Liver (tissue), 9 donors: ENCODE results near the gene TJP2. TPM values are rescaled to one million over a fixed set of nuclear protein-coding genes. Genes with fewer than 3 reads are reported as not detected.
A peak's percentile ranks its signal among the peaks of the same experiment; 100 is the strongest.

Experiments
- DNase-seq: peaks from one replicate; pipeline ENCODE4 v3.0.0-alpha.2; 2017; ENCODE audit warnings: low spot score
- H3K27ac ChIP-seq, 2 donors: one replicate each; pipeline ENCODE4 v1.7.0; 2013; ENCODE audit warnings: inconsistent platforms in 2 of 2, low read length in 2 of 2, control low read depth in 1 of 2, low read depth in 1 of 2, mild to moderate bottlenecking in 1 of 2
- H3K27me3 ChIP-seq, 4 donors: one replicate each; pipeline versions ENCODE4 v1.6.1 to v1.7.0; 2013; ENCODE audit warnings: low read length in 3 of 4, inconsistent platforms in 1 of 4, mild to moderate bottlenecking in 1 of 4, moderate library complexity in 1 of 4; ENCODE audit not compliant: control insufficient read depth in 4 of 4, insufficient read depth in 4 of 4
- H3K36me3 ChIP-seq, 4 donors: one replicate each; pipeline versions ENCODE4 v1.6.1 to v1.7.0; 2013; ENCODE audit warnings: low read length in 3 of 4, mild to moderate bottlenecking in 3 of 4, low read depth in 1 of 4, moderate library complexity in 1 of 4; ENCODE audit not compliant: control insufficient read depth in 4 of 4, insufficient read depth in 3 of 4
- H3K4me1 ChIP-seq, 4 donors: one replicate each; pipeline versions ENCODE4 v1.6.1 to v1.7.0; 2013; ENCODE audit warnings: low read length in 3 of 4, mild to moderate bottlenecking in 3 of 4, moderate library complexity in 1 of 4; ENCODE audit not compliant: control insufficient read depth in 4 of 4, insufficient read depth in 4 of 4
- H3K4me3 ChIP-seq, 3 donors: one replicate each; pipeline versions ENCODE4 v1.6.1 to v1.7.0; 2013; ENCODE audit warnings: low read length in 3 of 3, control low read depth in 1 of 3, low read depth in 1 of 3, mild to moderate bottlenecking in 1 of 3
- H3K9ac ChIP-seq, 2 donors: one replicate each; pipeline ENCODE4 v1.7.0; 2013; ENCODE audit warnings: low read length in 2 of 2, mild to moderate bottlenecking in 2 of 2, moderate library complexity in 2 of 2, control low read depth in 1 of 2, low read depth in 1 of 2
- H3K9me3 ChIP-seq, 4 donors: one replicate each; pipeline versions ENCODE4 v1.6.1 to v1.7.0; 2013; ENCODE audit warnings: low read length in 3 of 4; ENCODE audit not compliant: control insufficient read depth in 4 of 4
- FOXA1 ChIP-seq: IDR thresholded peaks from 2 replicates; pipeline ENCODE4 v1.6.1; 2016; ENCODE audit warnings: antibody characterized with exemption
- FOXA2 ChIP-seq: IDR thresholded peaks from 2 replicates; pipeline ENCODE4 v1.6.1; 2016; ENCODE audit warnings: antibody characterized with exemption
- GABPA ChIP-seq, 2 donors: IDR thresholded peaks in 1 of 2; conservative IDR thresholded peaks in 1 of 2; 2 replicates each; pipeline ENCODE4 v1.6.1; 2016; ENCODE audit warnings: antibody characterized with exemption in 2 of 2, mild to moderate bottlenecking in 1 of 2, moderate library complexity in 1 of 2
- HNF4A ChIP-seq, 2 donors: conservative IDR thresholded peaks; 2 replicates each; pipeline ENCODE4 v1.6.1; 2016; ENCODE audit warnings: antibody characterized with exemption in 2 of 2, mild to moderate bottlenecking in 2 of 2
- JUND ChIP-seq, 2 donors: IDR thresholded peaks; 2 replicates each; pipeline ENCODE4 v1.6.1; 2016; ENCODE audit warnings: antibody characterized with exemption in 2 of 2
- NR2F2 ChIP-seq: IDR thresholded peaks from 2 replicates; pipeline ENCODE4 v1.6.1; 2016; ENCODE audit warnings: antibody characterized with exemption
- RAD21 ChIP-seq, 2 donors: IDR thresholded peaks; 2 replicates each; pipeline ENCODE4 v1.6.1; 2016; ENCODE audit warnings: antibody characterized with exemption in 2 of 2, mild to moderate bottlenecking in 2 of 2
- RXRA ChIP-seq, 2 donors: IDR thresholded peaks; 2 replicates each; pipeline ENCODE4 v1.6.1; 2017 to 2018; ENCODE audit warnings: antibody characterized with exemption in 2 of 2, mild to moderate bottlenecking in 1 of 2
- SP1 ChIP-seq: IDR thresholded peaks from 2 replicates; pipeline ENCODE4 v1.6.1; 2018; ENCODE audit warnings: antibody characterized with exemption, mild to moderate bottlenecking
- TAF1 ChIP-seq: conservative IDR thresholded peaks from 2 replicates; pipeline ENCODE4 v1.6.1; 2016; ENCODE audit warnings: antibody characterized with exemption, mild to moderate bottlenecking
- WGBS: extraction: QIAGEN DNeasy Blood & Tissue Kit; methylation state at CpG from one replicate; pipeline ENCODE4 v1.1.7; 2013; 5-methylcytosine and 5-hydroxymethylcytosine counted together
- polyA plus RNA-seq, 2 donors: library from polyadenylated mRNA; stranded (reverse) in 1 of 2; unstranded in 1 of 2; fragments of 200-250 nt in 1 of 2; fragments of >200 nt in 1 of 2; fragmentation: Nextera tagmentation in 1 of 2; extraction: Ambion mirVana in 1 of 2; gene quantifications; one replicate each; pipeline versions ENCODE4 v1.2.1 to v1.2.3, GENCODE V29; 2013 to 2015
- total RNA-seq, 2 donors: library from RNA; depleted of rRNA; stranded (reverse); fragments of >200 nt; gene quantifications; one replicate each; pipeline ENCODE4 v1.2.3, GENCODE V29; 2014
- TF ChIP-seq, protein P1 (sequence below): IDR thresholded peaks from 2 replicates; pipeline ENCODE4 v1.6.1; 2016; ENCODE audit warnings: antibody characterized with exemption, mild to moderate bottlenecking
- TF ChIP-seq, protein P2 (sequence below): IDR thresholded peaks from 2 replicates; pipeline ENCODE4 v1.6.1; 2016; ENCODE audit warnings: antibody characterized with exemption
- TF ChIP-seq, protein P3 (sequence below): fragments of 150-350 bp; IDR thresholded peaks from 2 replicates; pipeline ENCODE4 v1.5.1; 2017; ENCODE audit warnings: improper control_type of control experiment, low read depth, low read length; ENCODE audit not compliant: missing input control
- TF ChIP-seq, protein P4 (sequence below): IDR thresholded peaks from 2 replicates; pipeline ENCODE4 v1.6.1; 2016; ENCODE audit warnings: antibody characterized with exemption
- donor health status: healthy.
- donor health status: healthy.
- donor health status: healthy.
- donor health status: healthy.
- donor health status: healthy.

The TJP2 gene
- total and polyA plus RNA-seq, 4 donors, result 23.2 to 74.0 (median 32.6) TPM

DNA sequence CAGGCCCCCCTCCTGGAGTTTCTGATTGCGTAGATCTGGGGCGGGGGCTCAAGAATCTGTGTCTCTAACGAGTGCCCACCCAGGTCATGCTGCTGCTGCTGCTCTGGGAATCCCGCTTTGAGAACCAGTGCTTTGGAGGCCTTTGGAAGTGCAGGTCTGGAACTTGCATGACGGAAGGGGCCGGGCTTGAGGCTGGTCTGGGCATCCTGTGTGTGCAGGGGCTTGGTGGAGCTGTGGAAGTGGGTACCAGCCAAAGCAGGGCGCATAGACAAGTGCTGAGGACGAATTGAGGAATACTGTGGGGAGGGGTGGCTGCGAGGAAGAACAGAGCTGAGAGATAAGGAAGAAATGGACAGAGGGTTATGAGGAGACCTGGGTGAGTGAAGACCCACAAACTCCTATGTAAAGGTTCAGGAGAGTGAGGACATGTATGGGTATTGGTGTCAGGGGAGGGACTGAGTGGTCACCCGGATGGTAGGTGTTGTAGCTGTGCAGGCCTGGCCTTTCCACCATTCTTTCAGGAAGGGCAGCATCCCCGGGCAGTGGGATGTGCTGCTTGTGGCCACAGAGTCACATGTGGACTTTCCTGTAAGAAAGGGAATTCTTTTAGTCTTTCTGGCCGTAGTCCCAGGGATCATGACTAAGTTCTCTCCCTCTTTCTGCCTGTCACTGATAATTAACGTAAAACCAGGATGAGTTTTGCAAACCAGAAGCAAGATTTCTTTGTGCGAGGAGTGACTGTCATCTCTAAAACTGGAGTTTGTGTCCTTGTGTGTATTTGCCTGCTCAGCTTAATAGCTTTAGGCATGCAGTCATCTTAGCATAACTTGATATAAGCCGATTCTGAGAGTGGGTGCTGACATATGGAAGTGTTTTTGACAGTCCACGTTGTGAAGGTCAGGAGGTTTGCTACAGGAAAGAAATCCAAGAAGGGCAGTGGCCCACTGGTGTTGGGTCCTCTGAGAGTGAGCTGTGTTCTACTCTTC is 43.3 kb upstream of the TJP2 start:
- 75% methylated on average over 16 of the region's 16 CpGs for whole genome bisulfite sequencing
- DNase-seq, result no peak
- Histone ChIP-seq H3K27ac (peak overlapping the region in 1 of 2 donors; percentile 31), H3K4me1 (peaks cover 1 to 9% (median 7%) of the 10 kb centered on the region in 4 donors), H3K9me3 (no peaks in the 10 kb centered on the region), H3K4me3 (no peak overlapping the region), H3K27me3 (no peaks in the 10 kb centered on the region), H3K9ac (no peak overlapping the region), H3K36me3 (peaks cover 0 to 5% (median 2%) of the 10 kb centered on the region in 4 donors)
- TF ChIP-seq, protein P1, sequence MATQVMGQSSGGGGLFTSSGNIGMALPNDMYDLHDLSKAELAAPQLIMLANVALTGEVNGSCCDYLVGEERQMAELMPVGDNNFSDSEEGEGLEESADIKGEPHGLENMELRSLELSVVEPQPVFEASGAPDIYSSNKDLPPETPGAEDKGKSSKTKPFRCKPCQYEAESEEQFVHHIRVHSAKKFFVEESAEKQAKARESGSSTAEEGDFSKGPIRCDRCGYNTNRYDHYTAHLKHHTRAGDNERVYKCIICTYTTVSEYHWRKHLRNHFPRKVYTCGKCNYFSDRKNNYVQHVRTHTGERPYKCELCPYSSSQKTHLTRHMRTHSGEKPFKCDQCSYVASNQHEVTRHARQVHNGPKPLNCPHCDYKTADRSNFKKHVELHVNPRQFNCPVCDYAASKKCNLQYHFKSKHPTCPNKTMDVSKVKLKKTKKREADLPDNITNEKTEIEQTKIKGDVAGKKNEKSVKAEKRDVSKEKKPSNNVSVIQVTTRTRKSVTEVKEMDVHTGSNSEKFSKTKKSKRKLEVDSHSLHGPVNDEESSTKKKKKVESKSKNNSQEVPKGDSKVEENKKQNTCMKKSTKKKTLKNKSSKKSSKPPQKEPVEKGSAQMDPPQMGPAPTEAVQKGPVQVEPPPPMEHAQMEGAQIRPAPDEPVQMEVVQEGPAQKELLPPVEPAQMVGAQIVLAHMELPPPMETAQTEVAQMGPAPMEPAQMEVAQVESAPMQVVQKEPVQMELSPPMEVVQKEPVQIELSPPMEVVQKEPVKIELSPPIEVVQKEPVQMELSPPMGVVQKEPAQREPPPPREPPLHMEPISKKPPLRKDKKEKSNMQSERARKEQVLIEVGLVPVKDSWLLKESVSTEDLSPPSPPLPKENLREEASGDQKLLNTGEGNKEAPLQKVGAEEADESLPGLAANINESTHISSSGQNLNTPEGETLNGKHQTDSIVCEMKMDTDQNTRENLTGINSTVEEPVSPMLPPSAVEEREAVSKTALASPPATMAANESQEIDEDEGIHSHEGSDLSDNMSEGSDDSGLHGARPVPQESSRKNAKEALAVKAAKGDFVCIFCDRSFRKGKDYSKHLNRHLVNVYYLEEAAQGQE, result no peak
- TF ChIP-seq GABPA (IDR thresholded peaks at IDR 0.05 in 1 of 2, conservative IDR thresholded peaks at IDR 0.05 in 1 of 2), result no peak
- no peak for TF ChIP-seq NR2F2
- no peak for TF ChIP-seq FOXA2
- no peak for TF ChIP-seq FOXA1
- no peak for TF ChIP-seq RXRA (IDR thresholded peaks at IDR 0.05)
- no peak for TF ChIP-seq RAD21 (IDR thresholded peaks at IDR 0.05)
- no peak for TF ChIP-seq HNF4A (conservative IDR thresholded peaks at IDR 0.05)
- TF ChIP-seq, protein P2, sequence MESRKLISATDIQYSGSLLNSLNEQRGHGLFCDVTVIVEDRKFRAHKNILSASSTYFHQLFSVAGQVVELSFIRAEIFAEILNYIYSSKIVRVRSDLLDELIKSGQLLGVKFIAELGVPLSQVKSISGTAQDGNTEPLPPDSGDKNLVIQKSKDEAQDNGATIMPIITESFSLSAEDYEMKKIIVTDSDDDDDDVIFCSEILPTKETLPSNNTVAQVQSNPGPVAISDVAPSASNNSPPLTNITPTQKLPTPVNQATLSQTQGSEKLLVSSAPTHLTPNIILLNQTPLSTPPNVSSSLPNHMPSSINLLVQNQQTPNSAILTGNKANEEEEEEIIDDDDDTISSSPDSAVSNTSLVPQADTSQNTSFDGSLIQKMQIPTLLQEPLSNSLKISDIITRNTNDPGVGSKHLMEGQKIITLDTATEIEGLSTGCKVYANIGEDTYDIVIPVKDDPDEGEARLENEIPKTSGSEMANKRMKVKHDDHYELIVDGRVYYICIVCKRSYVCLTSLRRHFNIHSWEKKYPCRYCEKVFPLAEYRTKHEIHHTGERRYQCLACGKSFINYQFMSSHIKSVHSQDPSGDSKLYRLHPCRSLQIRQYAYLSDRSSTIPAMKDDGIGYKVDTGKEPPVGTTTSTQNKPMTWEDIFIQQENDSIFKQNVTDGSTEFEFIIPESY, result no peak
- TF ChIP-seq TAF1, result no peak
- no peak for TF ChIP-seq SP1
- TF ChIP-seq, protein P3, sequence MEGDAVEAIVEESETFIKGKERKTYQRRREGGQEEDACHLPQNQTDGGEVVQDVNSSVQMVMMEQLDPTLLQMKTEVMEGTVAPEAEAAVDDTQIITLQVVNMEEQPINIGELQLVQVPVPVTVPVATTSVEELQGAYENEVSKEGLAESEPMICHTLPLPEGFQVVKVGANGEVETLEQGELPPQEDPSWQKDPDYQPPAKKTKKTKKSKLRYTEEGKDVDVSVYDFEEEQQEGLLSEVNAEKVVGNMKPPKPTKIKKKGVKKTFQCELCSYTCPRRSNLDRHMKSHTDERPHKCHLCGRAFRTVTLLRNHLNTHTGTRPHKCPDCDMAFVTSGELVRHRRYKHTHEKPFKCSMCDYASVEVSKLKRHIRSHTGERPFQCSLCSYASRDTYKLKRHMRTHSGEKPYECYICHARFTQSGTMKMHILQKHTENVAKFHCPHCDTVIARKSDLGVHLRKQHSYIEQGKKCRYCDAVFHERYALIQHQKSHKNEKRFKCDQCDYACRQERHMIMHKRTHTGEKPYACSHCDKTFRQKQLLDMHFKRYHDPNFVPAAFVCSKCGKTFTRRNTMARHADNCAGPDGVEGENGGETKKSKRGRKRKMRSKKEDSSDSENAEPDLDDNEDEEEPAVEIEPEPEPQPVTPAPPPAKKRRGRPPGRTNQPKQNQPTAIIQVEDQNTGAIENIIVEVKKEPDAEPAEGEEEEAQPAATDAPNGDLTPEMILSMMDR, result no peak
- TF ChIP-seq, protein P4, sequence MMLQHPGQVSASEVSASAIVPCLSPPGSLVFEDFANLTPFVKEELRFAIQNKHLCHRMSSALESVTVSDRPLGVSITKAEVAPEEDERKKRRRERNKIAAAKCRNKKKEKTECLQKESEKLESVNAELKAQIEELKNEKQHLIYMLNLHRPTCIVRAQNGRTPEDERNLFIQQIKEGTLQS, result no peak
- no peak for TF ChIP-seq JUND (IDR thresholded peaks at IDR 0.05)
